Muscle of back (tissue), 11 donors: ENCODE data around the gene FBXL5. TPM values are rescaled to one million over a fixed set of nuclear protein-coding genes. Genes with fewer than 3 reads are reported as not detected.
A peak's percentile ranks its signal among the peaks of the same experiment; 100 is the strongest.
"Not testable (repeated sequence)": the region's sequence is repeated elsewhere in the genome, so short reads cannot be mapped to it uniquely, and the experiment has no call there.

ENCODE experiments used
- DNase-seq, 3 donors: peaks; one replicate each; pipeline versions ENCODE4 v3.0.0 to v3.0.0-alpha.2; 2013
- polyA plus RNA-seq, 10 donors: library from polyadenylated mRNA; unstranded; fragments of 120-200 nt; gene quantifications; one replicate each; pipeline ENCODE4 v1.2.1, GENCODE V29; 2013; ENCODE audit not compliant: insufficient read length in 10 of 10

Gene FBXL5
- polyA plus RNA-seq, 10 donors: 62.5 to 91.4 (median 73.1) TPM

DNA sequence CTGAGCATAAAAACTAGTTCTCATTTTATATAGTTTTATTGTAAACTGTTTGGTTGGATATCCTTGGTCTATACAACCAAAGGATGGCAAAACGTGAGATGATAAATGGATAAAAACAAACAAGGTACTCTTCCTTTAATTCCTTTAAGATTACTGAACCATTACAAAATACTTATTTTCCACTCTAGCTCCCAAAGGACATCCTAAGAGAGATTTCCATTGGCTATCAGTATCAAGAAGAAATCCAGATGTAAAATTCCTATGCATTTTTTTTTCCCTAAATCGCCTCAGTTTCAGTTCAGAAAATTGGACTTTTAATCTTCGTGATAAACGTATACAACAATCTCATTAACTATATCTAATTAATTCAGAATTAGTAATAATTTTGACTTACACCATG is 2.3 kb downstream of the FBXL5 start:
- DNase-seq: peak; percentile 16 to 53 (median 29)

DNA sequence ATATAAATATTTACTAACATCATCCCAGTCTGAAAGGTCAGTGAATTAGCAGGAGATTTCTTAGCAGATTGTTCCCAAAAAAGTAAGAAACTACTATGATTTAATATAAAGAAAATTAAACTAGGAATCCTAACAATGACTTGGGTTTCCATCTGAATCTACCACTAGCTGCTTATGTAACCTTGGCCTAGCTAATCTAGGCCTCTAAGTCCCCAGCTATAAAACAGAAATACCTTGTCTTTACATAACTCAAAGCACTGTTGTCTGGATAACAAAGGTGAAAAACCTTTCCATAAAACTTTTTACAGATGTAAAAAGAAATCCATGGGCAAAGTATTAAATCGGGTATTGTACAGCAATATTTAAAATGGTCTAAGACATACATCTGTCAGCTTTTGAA is 3.0 kb downstream of the FBXL5 start:
- no peak for DNase-seq

DNA sequence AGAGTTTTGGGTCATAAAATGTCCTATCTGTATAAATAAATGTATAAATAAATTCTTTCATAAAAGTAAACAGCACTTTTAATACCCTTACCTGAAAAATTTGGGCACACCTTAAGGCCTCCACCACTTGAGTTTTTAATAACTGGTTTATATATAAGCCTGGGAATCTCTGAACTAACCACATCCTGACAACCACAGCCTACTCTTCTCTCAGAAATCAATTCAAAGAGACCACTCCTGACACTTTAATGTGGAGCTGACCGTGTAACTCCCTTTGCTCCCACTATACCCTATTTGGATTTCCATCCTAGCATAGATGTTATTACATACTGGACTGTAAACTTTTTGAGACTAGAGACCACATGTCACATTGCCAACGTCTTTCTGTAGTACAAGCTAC is 3.5 kb downstream of the FBXL5 start:
- no peak for DNase-seq

GRCh38 chr4:15649914-15650545 is 5.1 kb downstream of the FBXL5 start:
- peak; percentile 31 to 49 (median 34) for DNase-seq

DNA sequence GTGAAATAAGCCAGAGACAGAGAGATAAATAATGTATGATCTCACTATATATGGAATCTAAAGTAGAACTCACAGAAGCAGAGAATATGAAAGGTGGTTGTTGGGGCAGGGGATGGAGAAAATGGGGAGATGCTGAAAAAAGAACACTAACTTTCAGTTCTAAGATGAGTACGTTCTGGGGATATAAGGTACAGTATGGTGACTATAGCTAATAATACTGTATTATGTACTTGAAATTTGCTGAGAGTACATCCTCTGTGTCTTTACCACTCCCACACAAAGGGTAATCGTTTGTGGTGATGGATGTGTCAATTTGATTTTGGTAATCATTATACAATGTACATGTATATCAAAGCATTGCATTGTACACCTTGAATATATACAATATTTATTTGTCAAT is 6.6 kb downstream of the FBXL5 start:
- DNase-seq: no peak

DNA sequence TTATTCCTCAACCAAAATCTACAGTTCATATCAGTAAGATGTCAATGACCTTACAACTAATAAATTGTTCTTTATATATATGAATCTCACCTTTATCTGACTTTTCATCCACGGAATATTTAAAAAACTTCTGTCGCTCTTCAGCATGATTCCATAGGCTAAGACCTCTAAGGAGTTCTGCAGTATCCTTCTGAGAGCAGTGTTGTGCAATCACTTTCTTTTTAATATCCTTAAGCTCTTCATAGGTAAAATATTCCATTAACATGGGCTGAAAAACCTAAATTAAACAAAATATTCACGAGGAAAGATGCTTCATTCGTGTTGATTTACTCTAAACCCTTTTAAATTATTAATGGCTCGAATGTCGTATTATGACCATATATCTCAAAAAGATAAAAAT is 16.7 kb downstream of the FBXL5 start:
- no peak for DNase-seq

- no peak for DNase-seq
Measured at GRCh38 chr4:15636818-15637217, 18.3 kb downstream of the FBXL5 start.

- not testable (repeated sequence) for DNase-seq
Measured at GRCh38 chr4:15617407-15617806, 37.8 kb downstream of the FBXL5 start.

DNA sequence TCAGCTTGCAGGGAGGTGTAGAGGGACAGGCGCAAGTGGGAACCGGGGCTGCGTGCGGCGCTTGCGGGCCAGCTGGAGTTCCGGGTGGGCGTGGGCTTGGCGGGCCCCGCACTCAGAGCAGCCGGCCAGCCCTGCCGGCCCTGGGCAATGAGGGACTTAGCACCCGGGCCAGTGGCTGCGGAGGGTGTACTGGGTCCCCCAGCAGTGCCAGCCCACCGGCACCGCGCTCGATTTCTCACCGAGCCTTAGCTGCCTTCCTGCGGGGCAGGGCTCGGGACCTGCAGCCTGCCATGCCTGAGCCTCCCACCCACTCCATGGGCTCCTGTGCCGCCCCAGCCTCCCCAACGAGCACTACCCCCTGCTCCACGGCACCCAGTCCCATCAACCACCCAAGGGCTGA is 40.3 kb downstream of the FBXL5 start:
- not testable (repeated sequence) for DNase-seq

GRCh38 chr4:15612136-15612535 is 43.0 kb downstream of the FBXL5 start:
- DNase-seq: no peak

- DNase-seq: no peak
Measured at GRCh38 chr4:15610855-15611254, 44.3 kb downstream of the FBXL5 start.

GRCh38 chr4:15605537-15605936 is 49.6 kb downstream of the FBXL5 start:
- no peak for DNase-seq

DNA sequence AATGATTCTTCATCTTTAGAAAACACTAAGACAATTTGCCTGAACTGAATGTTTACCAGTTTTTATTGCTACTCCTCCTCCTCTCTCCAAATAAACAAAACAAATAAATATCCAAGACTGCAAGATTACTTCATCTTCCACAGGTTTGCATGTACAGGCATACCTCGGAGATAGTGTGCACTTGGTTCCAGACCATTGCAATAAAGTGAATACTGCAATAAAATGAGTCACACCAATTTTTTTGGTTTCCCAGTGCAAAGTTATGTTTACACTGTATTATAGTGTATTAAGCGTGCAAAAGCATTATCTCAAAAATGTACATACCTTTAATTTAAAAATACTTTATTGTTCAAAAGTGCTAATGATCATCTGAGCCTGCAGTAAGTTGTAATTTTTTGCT is 53.3 kb downstream of the FBXL5 start:
- no peak for DNase-seq

- no peak for DNase-seq
Measured at GRCh38 chr4:15600176-15600575, 55.0 kb downstream of the FBXL5 start.

GRCh38 chr4:15598644-15599043 is 56.5 kb downstream of the FBXL5 start:
- no peak for DNase-seq

GRCh38 chr4:15592799-15593198 is 62.4 kb downstream of the FBXL5 start:
- no peak for DNase-seq

DNA sequence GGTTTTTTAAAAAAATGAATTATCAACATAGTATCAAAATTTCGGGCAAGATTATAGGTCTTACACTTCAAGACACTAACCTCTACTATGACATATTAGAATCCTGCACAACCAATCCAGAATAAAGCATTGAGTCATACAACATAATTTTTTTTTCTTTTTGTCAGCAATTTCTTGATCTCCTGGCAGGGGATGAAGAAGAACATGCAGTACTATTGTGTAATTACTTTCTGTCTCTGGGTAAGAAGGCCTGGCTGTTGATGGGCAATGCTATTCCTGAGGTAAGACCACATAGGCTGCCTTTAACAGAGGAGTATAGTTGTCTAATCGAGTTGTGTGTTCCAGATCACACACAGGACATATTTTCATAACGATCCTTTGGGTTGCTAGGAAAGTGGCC is 67.5 kb downstream of the FBXL5 start:
- no peak for DNase-seq

DNA sequence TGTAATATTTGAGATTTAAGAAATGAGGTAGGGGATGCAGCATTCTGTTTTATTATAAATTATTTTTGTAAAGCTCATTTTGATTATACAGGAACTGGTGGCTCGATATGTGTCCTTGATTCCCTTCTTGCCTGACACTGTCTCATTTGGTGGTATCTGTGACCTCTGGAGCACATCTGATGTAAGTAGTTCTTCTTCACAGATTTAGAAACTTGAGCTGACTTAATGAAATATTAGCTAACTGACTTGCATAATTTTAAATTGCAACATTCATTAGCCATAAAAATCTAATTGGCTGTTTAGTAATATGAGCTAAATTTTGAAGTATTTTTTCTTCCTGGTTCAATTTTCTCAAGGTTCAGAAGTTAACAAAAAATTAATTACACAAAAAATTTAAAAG is 69.1 kb downstream of the FBXL5 start:
- DNase-seq: no peak

DNA sequence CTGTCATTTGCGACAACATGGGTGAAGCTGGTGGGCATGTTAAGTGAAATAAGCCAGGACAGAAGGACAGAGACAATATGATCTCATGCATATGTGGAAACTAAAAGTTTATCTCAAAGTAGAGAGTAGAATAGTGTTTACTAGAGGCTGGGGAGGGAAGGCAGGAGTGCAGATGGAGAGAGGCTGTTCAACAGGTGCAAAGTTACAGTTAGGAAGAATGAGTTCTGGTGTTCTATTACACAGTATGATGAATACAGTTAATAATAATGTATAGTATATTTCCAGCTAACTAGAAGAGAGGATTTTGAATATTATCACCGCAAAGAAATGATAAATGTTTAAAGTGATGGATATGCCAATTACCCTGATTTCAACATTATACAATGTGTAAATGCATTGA is 69.8 kb downstream of the FBXL5 start:
- DNase-seq: no peak

GRCh38 chr4:15584785-15585184 is 70.4 kb downstream of the FBXL5 start:
- DNase-seq: no peak

- peak in 1 of 3 donors; percentile 16 for DNase-seq
Measured at GRCh38 chr4:15577508-15577907, 77.6 kb downstream of the FBXL5 start.

GRCh38 chr4:15575966-15576365 is 79.2 kb downstream of the FBXL5 start:
- DNase-seq: no peak

DNA sequence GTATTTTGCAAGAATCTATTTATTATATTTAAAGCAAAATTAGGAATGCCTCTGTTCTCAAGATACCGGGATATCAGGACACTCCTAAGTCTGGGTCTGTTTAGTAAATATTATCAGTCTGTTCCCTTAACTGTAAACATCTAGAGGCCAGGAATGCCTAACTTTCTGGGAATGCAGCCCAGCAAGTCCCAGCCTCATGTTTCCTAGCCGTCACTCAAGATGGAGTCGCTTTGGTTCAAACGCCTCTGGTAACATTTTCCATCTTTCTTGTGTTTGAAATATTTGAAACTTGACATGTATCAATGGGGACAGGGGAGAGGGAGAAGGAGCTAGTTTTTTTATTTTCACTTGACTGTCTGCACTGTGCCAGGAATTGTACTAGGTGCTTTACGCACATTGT is 85.4 kb downstream of the FBXL5 start:
- DNase-seq: no peak

GRCh38 chr4:15568821-15569220 is 86.3 kb downstream of the FBXL5 start:
- peak in 1 of 3 donors; percentile 12 for DNase-seq

- no peak for DNase-seq
Measured at GRCh38 chr4:15563871-15564270, 91.3 kb downstream of the FBXL5 start.
